Gastrocnemius medialis (tissue), 4 donors: Measurements from ENCODE around the gene CBLL1. TPM values are rescaled to one million over a fixed set of nuclear protein-coding genes. Genes with fewer than 3 reads are reported as not detected.

Source experiments
- ATAC-seq, 2 donors: fragments of 150-250 bp; one replicate each; pipeline ENCODE4 v1.9.1; 2016
- DNase-seq, 2 donors: peaks; one replicate each; pipeline ENCODE4 v3.0.0-alpha.2; 2019
- H3K27ac ChIP-seq, 4 donors: fragments of 200-600 bp; sonication (generic); 1 replicate in 1 of 4; 2 replicates in 3 of 4; pipeline ENCODE4 v1.5.1; 2016 to 2018; ENCODE audit warnings: mild to moderate bottlenecking in 2 of 4, moderate library complexity in 1 of 4
- H3K27me3 ChIP-seq, 3 donors: fragments of 200-600 bp; sonication (generic) in 2 of 3; 1 replicate in 1 of 3; 2 replicates in 2 of 3; pipeline versions ENCODE4 v1.5.1 to v1.6.0; 2016 to 2019; ENCODE audit warnings: mild to moderate bottlenecking in 1 of 3, moderate library complexity in 1 of 3
- H3K36me3 ChIP-seq, 2 donors: fragments of 200-600 bp; sonication (generic) in 1 of 2; one replicate each; pipeline ENCODE4 v1.5.1; 2017 to 2018
- H3K4me1 ChIP-seq, 2 donors: fragments of 200-600 bp; sonication (generic) in 1 of 2; one replicate each; pipeline ENCODE4 v1.5.1; 2016 to 2017; ENCODE audit warnings: mild to moderate bottlenecking in 2 of 2
- H3K4me3 ChIP-seq, 4 donors: fragments of 200-600 bp; sonication (generic) in 3 of 4; 1 replicate in 1 of 4; 2 replicates in 3 of 4; pipeline ENCODE4 v1.5.1; 2016 to 2019; ENCODE audit warnings: mild to moderate bottlenecking in 2 of 4
- H3K9me3 ChIP-seq, 3 donors: fragments of 200-600 bp; sonication (generic) in 2 of 3; 1 replicate in 1 of 3; 2 replicates in 2 of 3; pipeline ENCODE4 v1.5.1; 2016 to 2019
- POLR2A ChIP-seq, 2 donors: fragments of 450-650 bp; IDR thresholded peaks; one replicate each; pipeline ENCODE4 v1.6.1; 2017; ENCODE audit warnings: antibody characterized with exemption in 2 of 2, mild to moderate bottlenecking in 2 of 2, moderate library complexity in 2 of 2
- in situ Hi-C, 4 donors: fragments of 200-750 bp; cut with MboI; loops; one replicate each; pipeline versions ENCODE4 v1.15.0 to v1.8.0; 2017; ENCODE audit warnings: low sequenced_read_pairs in 4 of 4
- intact Hi-C: fragments of 100-400 bp; cut with DNase I; formaldehyde crosslinking; loops from one replicate; pipeline ENCODE4 v1.15.1; 2023; ENCODE audit warnings: low total_unique reads
- total RNA-seq, 4 donors: library from RNA; depleted of rRNA; stranded (reverse); fragments of >200 nt; gene quantifications; one replicate each; pipeline versions ENCODE4 v1.1.0 to v1.2.3, GENCODE V29; 2016
- TF ChIP-seq, protein P1 (sequence below), 5 experiments: fragments of 450-650 bp in 3 of 5; fragments of 200-600 bp in 2 of 5; sonication (generic) in 2 of 5; IDR thresholded peaks in 4 of 5; conservative IDR thresholded peaks in 1 of 5; 1 replicate in 4 of 5; 2 replicates in 1 of 5; pipeline ENCODE4 v1.5.1; 2016 to 2019; ENCODE audit warnings: antibody characterized with exemption in 5 of 5, mild to moderate bottlenecking in 3 of 5, moderate library complexity in 3 of 5

Gene CBLL1
- total RNA-seq, 4 donors from 2014 or later = 21.6 to 49.6 (median 34.8) TPM

DNA sequence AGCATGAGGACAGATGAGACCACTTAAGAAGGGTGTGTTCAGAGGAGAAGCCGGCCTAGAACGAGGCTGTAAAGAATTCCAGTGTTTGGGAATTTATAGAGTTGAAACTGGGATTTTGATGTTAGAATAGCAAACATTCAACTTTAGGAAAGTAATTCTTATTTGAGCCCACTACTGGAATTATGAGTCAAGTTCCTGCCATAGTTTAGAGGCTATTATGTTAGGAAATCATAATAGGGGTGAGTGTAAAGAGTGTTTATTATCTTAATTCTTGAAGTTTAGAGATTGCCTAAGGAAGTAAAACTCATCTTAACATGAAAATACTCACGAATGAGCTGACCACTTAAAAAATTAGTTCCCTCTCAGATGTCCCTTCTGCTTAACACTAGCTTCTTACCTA is 2.1 kb downstream of the CBLL1 start:
- no peak for DNase-seq
- Histone ChIP-seq H3K27ac (no peak overlapping the region), H3K9me3 (no peaks in the 10 kb centered on the region), H3K27me3 (no peaks in the 10 kb centered on the region), H3K4me1 (peaks cover 38 to 45% of the 10 kb centered on the region in 2 donors), H3K36me3 (peaks cover 0 to 21% of the 10 kb centered on the region in 2 donors), H3K4me3 (no peak overlapping the region)
- in situ Hi-C loops = loop anchor here (5.0 to 25.0 kb wide), 3 partner anchors 126 to 559 kb away; no protein-coding TSS in a partner anchor
- no peak for ATAC-seq
- TF ChIP-seq, protein P1, sequence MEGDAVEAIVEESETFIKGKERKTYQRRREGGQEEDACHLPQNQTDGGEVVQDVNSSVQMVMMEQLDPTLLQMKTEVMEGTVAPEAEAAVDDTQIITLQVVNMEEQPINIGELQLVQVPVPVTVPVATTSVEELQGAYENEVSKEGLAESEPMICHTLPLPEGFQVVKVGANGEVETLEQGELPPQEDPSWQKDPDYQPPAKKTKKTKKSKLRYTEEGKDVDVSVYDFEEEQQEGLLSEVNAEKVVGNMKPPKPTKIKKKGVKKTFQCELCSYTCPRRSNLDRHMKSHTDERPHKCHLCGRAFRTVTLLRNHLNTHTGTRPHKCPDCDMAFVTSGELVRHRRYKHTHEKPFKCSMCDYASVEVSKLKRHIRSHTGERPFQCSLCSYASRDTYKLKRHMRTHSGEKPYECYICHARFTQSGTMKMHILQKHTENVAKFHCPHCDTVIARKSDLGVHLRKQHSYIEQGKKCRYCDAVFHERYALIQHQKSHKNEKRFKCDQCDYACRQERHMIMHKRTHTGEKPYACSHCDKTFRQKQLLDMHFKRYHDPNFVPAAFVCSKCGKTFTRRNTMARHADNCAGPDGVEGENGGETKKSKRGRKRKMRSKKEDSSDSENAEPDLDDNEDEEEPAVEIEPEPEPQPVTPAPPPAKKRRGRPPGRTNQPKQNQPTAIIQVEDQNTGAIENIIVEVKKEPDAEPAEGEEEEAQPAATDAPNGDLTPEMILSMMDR (IDR thresholded peaks at IDR 0.05 in 4 of 5, conservative IDR thresholded peaks at IDR 0.05 in 1 of 5) = no peak
- TF ChIP-seq POLR2A (IDR thresholded peaks at IDR 0.05) = no peak
- intact Hi-C loops = loop anchor here (10.0 kb wide), 1 partner anchor 1461 kb away; the partner anchor contains the start of gene NAMPT

DNA sequence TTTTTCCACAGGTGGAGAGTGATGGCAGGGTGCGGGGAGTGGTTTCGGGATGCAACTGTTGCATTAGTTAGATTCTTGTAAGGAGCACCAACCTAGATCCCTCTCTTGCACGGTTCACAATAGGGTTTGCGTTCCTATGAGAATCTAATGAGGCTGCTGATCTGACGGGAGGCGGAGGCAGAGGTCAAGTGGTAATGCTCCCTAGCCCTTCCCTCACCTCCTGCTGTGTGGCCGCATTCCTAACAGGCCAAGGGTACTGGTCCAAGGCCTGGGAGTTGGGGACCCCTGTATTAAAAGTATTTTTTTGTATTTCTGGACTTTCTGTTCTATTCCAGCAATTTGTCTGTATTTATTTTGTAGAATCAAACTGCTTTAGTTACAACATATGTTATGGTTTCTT is 7.2 kb downstream of the CBLL1 start:
- Histone ChIP-seq H3K27me3 (no peaks in the 10 kb centered on the region), H3K36me3 (peaks cover 0 to 59% of the 10 kb centered on the region in 2 donors), H3K4me1 (peaks cover 17 to 21% of the 10 kb centered on the region in 2 donors), H3K27ac (no peak overlapping the region), H3K9me3 (no peaks in the 10 kb centered on the region), H3K4me3 (no peak overlapping the region)
- intact Hi-C loops (no loop called here), in situ Hi-C loops (no loop called here)
- no peak for DNase-seq
- no peak for ATAC-seq
- TF ChIP-seq, protein P1 (IDR thresholded peaks at IDR 0.05 in 4 of 5, conservative IDR thresholded peaks at IDR 0.05 in 1 of 5) = no peak
- no peak for TF ChIP-seq POLR2A (IDR thresholded peaks at IDR 0.05)

DNA sequence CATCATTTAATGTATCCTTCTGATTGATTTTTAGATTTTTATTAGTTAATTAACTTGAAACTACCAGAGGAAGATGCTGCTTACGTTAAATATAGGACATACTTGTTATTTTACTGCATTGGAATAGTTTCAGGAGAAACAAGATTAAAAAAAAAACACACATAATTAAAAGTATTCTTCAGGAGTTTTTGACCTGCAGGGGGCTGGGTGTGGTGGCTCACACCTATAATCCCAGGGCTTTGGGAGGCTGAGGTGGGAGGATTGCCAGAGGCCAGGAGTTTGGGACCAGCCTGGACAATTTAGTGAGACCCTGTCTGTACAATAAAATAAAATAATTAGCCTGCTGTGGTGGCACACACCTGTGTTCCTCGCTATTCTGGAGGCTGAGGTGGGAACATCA is 10.7 kb downstream of the CBLL1 start:
- H3K4me1 ChIP-seq = no peaks in the 10 kb centered on the region
- no peak for ATAC-seq
- in situ Hi-C loops = no loop called here
- no peak for DNase-seq
- no peak for TF ChIP-seq POLR2A (IDR thresholded peaks at IDR 0.05)
- H3K4me3 ChIP-seq = no peak overlapping the region
- no peaks in the 10 kb centered on the region for H3K27me3 ChIP-seq
- intact Hi-C loops = no loop called here
- H3K9me3 ChIP-seq = no peaks in the 10 kb centered on the region
- H3K27ac ChIP-seq = no peak overlapping the region
- peaks cover 0 to 86% of the 10 kb centered on the region in 2 donors for H3K36me3 ChIP-seq

DNA sequence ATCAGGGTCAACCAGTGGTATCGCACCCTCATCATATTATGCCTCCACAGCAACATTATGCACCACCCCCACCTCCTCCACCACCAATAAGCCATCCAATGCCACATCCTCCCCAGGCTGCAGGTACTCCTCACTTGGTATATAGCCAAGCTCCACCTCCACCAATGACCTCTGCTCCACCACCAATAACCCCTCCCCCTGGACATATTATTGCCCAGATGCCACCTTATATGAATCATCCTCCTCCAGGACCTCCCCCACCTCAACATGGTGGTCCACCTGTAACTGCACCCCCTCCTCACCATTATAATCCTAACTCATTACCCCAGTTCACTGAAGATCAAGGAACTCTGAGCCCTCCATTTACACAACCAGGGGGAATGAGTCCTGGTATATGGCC is 14.7 kb downstream of the CBLL1 start:
- no peak for ATAC-seq
- TF ChIP-seq, protein P1 (IDR thresholded peaks at IDR 0.05 in 4 of 5, conservative IDR thresholded peaks at IDR 0.05 in 1 of 5) = no peak
- no peak for TF ChIP-seq POLR2A (IDR thresholded peaks at IDR 0.05)
- H3K36me3 ChIP-seq = peaks cover 0 to 69% of the 10 kb centered on the region in 2 donors
- H3K27me3 ChIP-seq = no peaks in the 10 kb centered on the region
- no peaks in the 10 kb centered on the region for H3K9me3 ChIP-seq
- in situ Hi-C loops = no loop called here
- intact Hi-C loops = no loop called here
- no peak overlapping the region for H3K4me3 ChIP-seq
- no peaks in the 10 kb centered on the region for H3K4me1 ChIP-seq
- no peak overlapping the region for H3K27ac ChIP-seq
- no peak for DNase-seq

DNA sequence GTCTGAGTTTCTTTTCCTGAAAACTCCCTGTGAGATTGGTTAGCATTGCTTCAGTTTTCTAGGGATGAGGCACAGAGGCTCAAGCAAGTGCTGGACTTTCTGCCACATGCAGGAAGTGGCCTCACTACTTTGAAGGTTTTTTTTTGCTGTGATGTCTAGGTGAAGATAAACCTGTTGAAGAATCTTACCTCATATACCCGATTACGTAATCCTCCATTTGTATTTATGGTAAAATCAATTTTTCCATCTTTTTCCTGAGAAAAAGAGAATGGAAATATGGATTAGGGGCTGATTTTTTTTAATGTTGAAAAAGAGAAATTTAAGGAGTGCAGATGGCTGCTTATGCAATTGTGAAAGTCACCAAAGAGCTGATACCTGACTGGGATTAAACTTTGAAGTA is 23.4 kb downstream of the CBLL1 start:
- H3K27me3 ChIP-seq = no peaks in the 10 kb centered on the region
- ATAC-seq = no peak
- no peaks in the 10 kb centered on the region for H3K4me1 ChIP-seq
- intact Hi-C loops = no loop called here
- TF ChIP-seq, protein P1 (IDR thresholded peaks at IDR 0.05 in 4 of 5, conservative IDR thresholded peaks at IDR 0.05 in 1 of 5) = no peak
- TF ChIP-seq POLR2A (IDR thresholded peaks at IDR 0.05) = no peak
- DNase-seq = no peak
- no peaks in the 10 kb centered on the region for H3K36me3 ChIP-seq
- no peaks in the 10 kb centered on the region for H3K9me3 ChIP-seq
- in situ Hi-C loops = no loop called here
- no peak overlapping the region for H3K4me3 ChIP-seq
- H3K27ac ChIP-seq = no peak overlapping the region
